HG02981 (cell line): ENCODE results near the gene CCDC30.
"Not testable (repeated sequence)": the region's sequence is repeated elsewhere in the genome, so short reads cannot be mapped to it uniquely, and the experiment has no call there.

Experiments used
- ATAC-seq: cut with Tn5 transposase; IDR thresholded peaks from one replicate; pipeline ENCODE4 v1.9.1; 2021; ENCODE audit warnings: mild to moderate bottlenecking, moderate library complexity; ENCODE audit not compliant: unreplicated experiment

CCDC30 gene

DNA sequence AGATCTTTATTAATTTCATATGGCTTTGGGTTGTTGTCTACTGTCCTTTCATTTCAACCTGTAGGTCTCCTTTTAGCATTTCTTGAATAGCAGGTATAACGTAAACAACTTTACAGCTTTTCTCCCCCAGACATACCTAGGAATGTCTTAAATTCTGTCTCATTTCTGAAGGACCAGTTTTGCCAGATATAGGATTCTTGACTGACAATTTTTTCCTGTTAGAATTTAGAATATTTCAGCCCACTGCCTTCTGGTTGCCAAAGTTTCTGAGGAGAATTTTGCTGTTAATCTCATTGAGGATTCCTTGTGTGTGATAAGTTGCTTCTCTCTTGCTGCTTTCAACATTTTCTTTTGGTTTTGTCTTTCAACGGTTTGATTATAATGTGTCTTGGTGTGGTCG, 60.1 kb downstream of the CCDC30 start:
- no peak for ATAC-seq

DNA sequence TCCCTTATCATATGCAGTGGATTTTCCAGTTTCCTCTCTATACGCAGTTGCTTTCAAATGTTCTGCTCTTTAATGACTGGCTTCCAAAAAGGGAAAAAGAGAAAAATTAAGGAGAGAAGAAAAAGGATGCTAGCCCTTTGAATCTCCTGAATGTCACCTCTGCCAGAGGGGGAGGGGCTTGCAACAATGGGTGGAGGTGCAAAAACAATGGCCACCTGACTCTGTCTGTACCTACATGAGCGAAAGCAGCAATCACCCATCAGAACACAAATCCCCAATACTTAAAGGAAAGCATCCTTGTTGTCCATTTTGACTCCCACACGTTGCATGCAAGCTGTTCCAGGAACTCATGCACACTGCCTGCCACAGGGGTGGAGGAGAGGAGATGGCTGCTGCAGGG, 61.2 kb downstream of the CCDC30 start:
- no peak for ATAC-seq

DNA sequence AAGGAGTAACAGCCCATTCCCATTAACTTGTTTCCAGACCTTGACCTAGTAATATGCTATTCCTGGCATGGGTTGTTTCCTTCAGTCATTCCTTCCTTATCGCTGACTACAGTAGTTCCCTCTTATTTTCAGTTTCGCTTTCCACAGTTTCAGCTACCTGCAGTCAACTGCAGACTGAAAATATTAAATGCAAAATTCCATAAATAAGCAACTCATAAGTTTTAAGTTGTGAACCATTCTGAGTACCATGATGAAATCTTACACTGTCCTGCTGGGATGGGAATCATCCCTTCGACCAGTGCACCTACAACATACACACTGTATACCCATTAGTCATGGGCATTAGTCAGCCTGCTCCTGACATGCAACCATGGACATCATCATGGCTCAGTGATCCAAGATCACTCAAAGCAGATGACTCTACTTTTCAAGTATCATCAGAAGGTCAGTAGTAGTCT, 66.7 kb downstream of the CCDC30 start:
- ATAC-seq = no peak

DNA sequence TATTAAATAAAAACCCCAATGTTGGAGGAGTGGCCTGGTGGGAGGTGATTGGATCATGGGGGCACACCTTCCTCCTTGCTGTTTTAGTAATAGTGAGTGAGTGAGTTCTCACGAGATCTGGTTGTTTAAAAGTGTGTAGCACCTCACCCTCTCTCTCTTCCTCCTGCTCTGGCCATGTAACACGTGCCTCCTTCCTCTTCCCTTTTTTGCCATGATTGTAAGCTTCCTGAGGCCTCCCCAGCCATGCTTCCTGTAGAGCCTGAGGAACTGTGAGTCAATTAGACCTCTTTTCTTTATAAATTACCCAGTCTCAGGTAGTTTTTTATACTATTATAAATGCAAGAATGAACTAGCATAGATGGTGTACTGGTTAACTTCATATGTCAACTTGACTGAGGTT, 68.0 kb downstream of the CCDC30 start:
- no peak for ATAC-seq

DNA sequence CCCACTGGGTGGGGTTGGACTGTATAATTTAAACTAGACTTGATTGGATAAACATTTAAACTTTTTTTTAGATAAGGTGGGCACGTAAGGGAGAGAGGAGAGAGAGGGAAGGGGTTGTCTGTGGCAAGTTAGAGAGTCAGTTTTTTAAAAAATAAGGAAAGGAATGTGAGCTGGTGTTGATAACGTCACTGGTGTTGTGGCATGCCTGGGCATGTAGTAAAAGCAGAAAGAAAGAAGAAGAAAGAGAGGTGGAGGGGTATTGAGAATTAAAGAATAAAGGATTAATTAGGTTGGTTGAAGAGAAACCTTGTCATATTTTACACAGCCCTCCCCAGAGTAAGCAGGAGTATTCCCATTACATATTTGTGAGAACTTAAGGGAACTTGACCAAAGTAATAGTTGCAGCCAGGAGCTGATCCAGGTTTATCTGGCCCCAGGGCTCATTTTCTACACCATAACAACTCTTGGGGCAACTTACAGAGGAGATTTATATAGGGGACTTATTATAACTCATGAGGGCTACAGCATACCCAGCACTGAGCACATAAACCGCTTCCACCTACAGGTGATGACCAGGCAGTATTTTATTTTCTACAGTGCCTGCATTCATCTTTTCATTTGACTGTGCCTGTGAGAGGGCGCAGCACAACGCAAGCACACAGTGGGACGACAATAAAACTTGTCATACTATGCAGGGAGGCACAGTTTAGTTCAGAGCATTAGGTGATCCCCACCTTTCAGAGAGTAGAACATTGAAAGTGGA, 70.2 kb downstream of the CCDC30 start:
- ATAC-seq = no peak

DNA sequence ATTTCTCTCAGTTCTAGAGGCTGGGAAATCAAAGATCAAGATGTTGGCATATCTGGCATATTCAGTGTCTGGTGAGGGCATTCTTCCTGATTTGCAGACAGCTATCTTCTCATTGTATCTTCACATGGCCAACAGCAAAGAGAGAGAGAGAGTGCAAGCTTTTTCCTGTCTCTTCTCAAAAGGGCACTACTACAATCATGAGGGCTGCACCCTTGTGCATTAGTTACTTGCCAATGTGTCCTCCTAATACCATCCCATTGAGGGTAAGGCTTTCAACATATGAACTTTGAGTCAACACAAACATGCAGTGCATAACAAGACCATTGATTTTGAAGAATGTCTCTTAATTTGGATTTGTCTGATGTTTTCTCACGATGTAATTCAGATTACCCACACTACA, 78.0 kb downstream of the CCDC30 start:
- ATAC-seq = no peak

DNA sequence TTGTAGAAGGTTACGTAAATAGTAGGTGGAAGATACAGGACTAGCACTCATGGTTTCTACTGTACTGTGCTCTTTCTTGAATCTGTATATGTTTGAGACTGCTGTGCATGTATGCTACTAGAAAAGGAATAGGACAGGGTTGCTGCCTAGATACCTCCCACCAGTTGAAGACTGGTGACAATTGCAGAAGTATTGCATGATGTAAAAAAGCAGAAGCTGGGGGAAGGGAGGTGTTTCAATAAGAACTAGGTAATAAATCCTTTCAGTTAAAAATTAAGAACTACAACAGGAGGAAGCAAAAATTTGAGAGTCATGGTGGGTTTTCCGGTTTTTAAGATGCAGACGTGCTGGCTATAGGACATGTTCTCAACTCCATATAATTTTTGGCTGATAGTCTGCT, 88.1 kb downstream of the CCDC30 start:
- no peak for ATAC-seq

DNA sequence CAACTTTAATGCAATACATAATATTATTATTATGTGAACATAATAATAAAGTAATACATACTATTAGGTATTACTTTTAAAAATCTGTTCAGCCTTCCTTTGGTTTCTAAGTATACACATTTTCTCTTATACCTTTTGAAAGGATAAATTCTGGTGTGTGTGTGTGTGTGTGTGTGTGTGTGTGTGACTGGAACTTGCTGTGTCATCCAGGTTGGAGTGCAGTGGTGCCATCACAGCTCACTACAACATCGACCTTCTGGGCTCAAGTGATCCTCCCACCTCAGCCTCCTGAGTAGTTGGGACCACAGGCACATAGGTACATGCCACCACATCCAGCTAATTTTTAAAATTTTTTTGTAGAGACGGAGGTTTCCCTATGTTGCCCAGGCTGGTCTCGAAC, 88.5 kb downstream of the CCDC30 start:
- ATAC-seq = no peak

DNA sequence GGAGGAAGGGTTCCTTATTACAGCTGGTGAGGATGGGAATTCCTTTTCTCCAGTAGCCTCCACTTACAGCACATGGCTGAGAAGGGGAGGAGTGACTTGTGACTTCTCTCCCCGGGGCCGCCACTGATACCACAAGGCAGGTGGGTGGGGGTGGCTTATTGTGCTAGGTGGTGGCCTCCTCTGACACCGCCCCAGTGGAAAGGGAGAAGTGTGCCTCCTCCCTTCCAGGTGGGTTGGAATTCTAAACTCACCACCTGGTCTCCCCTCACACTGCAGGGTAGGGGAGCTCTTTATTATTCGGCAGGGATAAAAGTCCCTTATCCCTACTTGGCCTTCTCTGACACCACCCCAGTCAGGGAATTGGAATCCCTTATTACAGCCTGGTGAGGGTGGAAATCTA, 89.5 kb downstream of the CCDC30 start:
- no peak for ATAC-seq

DNA sequence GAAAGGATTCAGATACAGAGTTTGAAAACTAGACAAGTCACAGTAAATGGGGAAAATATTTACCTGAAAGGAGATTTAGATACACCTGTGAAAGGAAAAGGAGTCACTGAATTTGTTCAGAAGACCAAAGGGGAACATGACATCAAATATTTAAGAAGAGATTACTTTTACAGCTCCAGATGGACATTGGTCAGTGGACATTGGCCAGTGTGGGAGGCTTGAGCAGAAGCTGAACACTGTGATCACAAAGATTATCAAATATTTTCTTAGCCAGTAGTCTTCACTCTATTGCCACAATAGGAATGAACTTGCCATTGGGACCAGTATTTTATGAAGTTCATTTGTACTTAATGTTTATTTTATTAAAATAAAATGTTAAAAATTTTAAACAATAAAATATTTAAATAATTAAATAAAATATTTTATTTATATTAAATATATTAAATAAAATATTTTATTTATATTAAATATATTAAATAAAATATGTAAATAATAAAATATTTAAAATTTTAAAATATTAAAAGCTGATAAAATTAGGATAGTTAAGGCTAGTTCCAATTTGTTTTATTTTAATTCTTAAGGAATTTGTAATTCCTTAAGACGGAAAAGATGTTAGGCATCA, 94.3 kb downstream of the CCDC30 start:
- ATAC-seq = no peak

DNA sequence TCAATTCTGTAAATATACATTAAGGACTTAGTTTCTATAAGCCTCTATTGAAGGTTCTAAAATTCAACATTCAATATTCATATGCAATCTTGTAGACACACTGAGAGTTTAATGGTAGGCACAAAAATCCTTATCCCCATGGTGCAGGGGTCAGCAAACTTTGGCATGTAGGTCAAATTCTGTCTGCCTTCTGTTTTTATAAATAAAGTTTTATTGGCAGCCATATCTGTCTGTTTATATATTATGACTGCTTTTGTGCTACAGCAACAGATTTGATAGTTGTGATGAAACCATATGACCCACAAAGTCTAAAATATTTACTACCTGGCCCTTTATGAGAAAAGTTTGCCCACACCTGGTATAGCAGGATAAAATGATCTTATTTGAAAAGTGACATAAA, 104.0 kb downstream of the CCDC30 start:
- no peak for ATAC-seq

DNA sequence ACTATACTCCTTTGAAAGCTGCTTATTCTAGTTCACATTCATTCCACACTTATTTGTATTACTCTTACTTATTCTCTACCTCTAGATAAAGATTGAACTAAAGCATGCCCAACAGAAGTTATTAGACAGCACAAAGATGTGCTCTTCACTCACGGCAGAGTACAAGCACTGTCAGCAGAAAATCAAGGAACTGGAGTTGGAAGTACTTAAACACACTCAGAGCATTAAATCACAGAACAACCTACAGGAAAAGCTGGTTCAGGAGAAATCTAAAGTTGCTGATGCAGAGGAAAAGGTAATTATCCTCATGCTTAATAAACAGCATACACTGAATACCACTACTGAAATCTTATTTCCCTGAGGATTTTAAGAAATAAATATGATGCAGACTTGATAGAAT, 113.8 kb downstream of the CCDC30 start:
- ATAC-seq = no peak

DNA sequence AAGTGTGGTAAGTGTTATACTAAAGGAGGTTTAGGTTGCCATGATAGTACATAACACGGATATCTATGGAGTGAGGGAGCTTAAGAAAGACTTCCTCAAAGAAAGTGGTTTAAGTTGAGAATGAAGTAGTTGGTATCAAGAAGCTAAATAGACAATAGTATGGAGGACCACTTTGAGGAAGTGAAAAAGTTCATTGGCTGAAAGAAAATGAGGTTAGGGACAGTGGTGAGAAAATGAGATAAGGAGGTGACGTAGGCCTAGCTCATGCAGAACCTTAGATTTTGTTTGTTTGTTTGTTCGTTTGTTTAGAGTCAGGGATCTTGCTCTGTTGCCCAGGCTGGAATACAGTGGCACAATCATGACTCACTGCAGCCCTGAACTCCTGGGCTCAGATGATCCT, 122.9 kb downstream of the CCDC30 start:
- ATAC-seq = no peak

DNA sequence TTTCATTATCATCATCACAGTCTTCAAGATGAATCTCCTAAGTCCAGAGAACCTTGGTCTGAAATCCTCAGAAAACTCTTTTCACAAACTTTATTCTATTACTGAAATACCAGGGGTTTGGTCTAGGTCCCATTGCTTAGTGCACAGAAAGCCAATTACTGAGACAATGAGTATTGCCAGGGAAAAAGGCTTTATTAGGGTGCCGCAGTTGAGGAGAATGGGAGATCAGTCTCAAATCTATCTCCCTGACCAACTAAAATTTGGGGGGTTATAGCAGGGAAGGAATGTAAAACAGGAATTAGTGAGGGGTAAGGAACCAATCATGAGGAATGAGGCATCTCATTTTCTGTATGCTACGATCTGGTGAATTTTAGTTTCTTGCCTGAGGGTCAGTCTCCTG, 124.7 kb downstream of the CCDC30 start:
- no peak for ATAC-seq

DNA sequence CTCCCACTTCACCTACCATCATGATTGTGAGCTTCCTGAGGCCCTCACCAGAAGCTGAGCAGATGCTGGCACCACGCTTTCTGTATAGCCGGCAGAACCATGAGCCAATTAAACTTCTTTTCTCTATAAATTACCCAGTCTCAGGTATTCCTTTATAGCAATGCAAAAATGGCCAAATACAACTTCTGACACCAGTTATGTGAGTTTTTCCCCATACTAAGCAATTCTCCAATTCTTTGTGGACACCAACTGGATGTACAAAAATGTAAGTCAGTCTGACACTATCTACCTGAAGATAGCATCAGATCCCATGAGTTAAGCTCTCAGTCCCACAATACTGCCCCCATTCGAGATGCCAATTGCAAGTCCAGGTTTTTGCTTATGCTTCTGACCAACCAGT, 129.7 kb downstream of the CCDC30 start:
- no peak for ATAC-seq

DNA sequence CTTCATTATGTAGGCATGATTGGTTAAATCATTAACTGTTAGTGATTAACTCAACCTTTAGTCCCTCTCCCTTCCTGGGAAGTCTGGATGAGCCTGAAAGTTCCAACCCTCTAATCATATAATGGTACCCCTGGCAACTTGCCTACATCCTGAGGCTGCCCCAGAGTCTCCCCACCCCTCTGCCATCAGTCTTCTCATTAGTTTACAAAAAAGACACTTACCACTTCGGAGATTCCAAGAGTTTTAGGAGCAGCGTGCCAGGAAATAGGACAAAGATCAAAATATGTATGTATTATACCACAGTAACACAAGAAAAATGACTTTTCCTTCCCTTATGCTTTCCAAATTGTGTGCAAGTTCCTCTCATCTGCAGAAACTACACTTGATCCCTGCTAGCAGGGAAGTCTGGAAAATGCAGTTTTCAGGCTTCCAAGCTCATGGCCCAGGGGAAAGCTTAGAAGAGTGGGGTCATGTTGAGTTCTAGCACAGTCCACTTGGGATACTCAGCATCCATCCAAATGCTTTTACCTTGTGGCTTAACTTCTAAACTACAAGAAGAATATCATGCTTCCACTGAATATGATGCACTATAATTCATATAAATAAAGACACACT, 130.5 kb downstream of the CCDC30 start:
- no peak for ATAC-seq

DNA sequence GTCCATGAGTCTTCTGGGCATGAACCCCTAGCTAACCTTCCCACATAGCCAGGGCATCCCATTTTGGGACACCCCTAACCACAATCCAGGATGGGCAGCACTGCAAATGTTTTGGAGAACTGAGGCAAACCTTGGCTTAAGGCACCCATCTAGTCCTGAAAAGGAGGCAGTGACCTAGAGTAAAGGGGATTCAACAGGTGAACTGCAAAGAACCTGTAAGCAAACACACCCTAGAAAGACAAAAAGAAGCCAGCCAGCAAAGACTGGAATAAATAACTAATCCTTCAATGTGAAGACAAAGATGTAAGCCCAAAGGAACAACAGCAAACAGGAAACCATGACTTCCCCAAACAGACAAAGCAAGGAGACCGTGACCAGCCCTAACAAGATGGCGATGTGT, 138.4 kb downstream of the CCDC30 start:
- ATAC-seq = no peak

DNA sequence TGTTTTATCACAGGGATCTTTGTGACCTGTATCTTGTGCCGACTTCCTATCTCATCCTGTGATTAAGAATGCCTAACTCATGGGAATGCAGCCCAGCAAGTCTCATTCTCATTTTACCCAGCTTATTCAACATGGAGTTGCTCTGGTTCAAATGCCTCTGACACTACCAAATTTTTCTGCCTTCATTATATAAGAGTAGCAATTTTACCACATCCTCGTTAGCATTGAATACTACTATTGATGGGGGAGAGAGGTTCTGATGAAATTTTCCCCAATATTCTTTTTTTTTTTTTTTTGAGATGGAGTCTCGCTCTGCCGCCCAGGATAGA, 150.7 kb downstream of the CCDC30 start:
- no peak for ATAC-seq

DNA sequence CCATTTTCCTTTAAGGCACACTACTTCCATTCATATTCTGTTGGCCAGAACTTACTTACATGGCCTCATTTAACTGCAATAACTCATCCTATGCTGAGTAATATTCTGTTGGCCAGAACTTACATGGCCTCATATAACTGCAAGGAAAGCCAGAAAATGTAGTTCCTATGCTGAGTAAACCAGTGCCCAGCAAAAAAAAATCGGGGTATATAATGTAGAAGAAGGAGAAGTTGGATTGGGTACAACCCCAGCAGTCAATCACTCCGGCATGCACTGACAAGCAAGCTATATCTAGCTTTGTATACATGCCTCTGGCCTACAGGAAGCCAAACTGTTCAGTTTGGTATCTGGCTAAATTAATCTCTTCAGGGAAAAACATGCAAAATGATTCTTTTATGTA, 155.8 kb downstream of the CCDC30 start:
- ATAC-seq = no peak

DNA sequence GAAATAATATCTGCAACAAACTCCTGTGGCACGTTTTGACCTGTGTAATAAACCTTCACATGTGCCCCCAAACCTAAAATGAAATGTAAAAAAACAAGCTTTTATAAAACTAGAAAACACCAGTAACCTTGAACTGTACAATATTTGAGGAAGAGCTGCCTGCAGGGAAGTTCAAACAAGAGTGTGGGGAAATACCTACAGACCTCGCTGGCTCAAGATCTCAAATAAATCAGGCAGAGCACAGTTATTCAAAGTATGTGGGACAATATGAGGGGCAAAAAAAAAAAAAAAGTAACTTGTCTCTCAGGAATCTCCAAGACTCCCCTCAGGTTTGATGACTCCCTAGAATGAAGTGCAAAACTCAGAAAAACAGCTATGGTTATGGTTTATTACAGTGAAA, 157.2 kb downstream of the CCDC30 start:
- no peak for ATAC-seq

DNA sequence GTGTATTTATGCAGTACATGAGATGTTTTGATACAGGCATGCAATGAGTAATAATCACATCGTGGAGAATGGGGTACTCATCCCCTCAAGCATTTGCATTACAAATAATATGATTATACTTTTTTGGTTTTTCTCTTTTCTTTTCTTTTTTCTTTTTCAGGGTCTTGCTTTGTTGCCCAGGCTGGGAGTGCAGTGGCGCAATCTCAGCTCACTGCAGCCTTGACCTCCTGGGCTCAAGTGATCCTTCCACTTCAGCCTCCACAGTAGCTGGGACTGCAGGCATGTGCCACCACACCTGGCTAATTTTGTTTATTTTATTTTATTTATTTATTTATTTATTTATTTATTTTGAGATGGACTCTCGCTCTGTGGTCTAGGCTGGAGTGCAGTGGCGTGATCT, 158.1 kb downstream of the CCDC30 start:
- ATAC-seq = not testable (repeated sequence)

DNA sequence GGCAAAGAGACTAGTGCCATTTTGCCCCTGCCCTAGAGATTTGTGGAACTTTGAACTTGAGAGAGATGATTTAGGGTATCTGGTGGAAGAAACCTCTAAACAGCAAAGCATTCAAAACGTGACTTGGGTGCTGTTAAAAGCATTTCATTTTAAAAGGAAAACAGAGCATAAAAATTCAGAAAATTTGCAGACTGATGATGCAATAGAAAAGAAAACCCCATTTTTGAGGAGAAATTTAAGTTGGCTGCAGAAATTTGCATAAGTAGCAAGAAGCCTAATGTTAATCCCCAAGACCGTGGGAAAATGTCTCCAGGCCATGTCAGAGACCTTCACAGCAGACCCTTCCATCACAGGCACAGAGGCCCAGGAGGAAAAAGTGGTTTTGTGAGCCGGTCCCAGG, 164.1 kb downstream of the CCDC30 start:
- ATAC-seq = not testable (repeated sequence)
